Activated T-helper 9 cell treated with anti-CD3 and anti-CD28 coated beads, Interleukin-2, amount 50 U/mL, for 16 hours (primary cell): ENCODE results near the gene NUP98.

Source experiments
- DNase-seq: peaks from one replicate; pipeline ENCODE4 v3.0.0-alpha.2; 2020; ENCODE audit warnings: low read depth

The NUP98 gene

DNA sequence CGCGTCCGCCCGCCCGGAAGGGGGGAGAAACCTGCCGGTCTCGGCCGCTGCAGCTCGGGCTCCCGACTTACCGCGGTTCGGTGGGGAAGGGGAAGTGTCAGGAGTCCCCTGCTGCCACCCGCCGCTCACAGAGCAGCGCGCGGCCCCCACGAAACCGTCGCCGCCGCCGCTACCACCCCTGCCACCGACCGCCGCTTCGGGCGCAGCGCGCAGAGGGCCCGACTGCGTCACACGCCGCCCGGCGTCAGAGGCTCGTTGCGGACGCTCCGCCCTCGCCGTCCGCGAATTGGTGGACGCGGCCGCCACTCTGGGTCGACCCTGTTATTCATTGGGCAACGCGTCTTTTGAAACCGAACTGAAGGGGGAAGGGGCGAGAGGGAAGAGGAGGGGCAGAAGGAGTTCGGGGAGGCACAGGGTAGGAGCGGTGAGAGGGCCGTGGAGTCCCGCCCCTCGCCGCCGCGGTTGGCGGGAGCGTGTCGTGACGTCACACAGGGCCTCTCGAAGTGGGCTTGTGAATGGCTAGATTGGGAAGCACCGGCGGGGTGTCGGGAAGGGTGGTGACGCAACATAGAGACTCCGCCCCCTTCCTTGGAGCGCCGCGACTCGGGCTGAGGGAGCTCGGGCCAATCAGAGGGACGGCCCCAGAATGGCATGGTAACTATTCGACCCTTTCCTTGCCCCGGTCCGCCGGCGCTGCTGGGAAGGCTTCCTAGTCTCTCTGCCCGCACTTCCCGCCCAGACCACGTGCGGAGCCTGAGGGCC, at the start of gene NUP98:
Gene NUP98 (minus strand): TSS at position 226 of the 762 bp plus-strand sequence. CDS start 15,437 bp downstream, outside the sequence.
- DNase-seq = peak; percentile 100

DNA sequence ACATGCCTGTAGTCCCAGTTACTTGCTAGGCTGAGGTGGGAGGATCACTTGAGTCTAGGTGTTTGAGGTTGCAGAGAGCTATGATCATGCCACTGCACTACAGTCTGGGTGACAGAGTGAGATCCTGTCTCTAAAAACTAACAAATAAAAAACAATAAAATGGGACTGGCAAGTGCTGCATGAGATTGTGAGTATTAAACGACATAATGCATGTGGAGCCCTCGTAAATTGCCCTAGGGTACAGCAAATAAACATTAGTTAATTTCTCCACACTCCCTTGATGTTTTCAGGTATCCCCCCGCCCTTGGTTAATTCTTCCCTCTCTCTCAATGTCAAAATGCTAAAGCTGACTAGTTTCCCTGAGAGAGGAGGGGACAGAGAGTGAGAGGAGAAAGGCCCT, 48.3 kb upstream of the NUP98 start:
- no peak for DNase-seq

DNA sequence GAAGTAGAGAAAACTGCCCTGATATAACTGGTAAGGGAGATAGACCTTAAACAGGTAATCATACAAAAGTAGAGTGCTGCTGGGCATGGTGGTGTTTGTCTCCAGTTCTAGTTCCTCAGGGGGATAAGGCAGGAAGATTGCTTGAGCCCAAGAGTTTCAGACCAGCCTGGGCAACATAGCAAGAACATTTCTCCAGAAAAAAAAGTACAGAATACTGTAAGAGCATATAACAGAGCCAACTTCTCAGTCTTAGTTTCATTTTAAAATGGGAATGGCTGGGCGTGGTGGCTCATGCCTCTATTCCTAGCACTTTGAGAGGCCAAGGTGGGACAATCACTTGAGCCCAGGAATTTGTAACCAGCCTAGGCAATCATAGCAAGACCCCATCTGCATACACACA, 47.9 kb upstream of the NUP98 start:
- DNase-seq = no peak

DNA sequence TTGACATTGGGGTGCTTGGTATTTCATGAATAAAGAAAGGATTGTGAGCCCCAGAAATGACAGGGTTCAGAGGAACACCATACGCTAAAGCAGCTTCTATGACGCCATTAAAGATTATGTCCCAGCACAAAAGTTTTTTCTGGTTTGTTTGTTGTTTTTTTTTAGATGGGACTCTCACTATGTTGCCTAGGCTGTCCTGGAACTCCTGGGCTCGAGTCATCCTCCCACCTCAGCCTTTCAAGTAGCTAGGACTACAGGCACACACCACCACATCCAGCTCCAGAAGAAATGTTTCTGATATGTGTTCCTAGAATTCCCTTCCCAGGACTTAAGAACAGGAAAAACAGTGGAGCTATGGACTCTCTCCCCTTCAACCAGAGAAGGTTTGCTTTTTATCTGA, 46.0 kb upstream of the NUP98 start:
- DNase-seq = no peak

DNA sequence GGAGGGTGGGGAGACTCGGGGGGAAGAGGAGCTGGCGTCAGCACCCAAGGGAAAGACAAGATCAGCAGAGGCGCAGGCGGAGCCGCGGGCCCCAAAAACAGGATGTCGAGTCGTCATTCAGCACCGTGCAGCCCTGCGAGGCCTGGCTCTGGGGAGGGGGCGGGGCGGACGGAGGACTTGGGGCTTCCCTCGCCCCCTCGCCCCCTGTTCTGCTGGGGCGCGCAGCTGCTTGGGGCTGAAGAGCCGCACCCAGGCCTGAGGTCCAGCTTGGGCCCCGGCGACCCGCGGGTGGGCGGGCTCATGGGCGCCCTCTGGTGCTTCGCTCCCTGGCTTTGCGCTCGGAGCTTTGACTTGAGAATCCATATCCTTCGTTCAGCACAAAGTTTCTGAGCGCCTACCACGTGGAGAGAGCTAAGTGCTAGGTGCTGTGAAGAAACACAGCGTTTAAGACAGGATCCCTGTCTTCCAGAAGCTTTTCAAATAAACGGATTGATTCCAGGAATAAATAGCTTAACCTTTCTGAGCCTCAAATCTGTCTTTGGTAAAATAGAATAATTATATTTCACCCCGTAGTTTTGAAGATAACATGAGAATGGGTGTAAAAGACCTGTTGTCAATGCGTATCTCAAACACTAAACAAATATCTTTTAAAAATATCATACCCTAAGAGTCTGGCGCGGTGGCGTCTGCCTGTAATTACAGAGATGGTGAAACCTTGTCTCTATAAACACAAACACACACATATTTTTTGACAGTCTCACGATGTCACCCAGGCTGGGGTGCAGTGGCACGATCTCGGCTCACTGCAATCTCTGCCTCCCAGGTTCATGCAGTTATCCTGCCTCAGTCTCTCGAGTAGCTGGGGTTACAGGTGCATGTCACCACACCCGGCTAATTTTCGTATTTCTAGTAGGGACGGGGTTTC, 44.3 kb upstream of the NUP98 start:
- DNase-seq = peak; percentile 92

DNA sequence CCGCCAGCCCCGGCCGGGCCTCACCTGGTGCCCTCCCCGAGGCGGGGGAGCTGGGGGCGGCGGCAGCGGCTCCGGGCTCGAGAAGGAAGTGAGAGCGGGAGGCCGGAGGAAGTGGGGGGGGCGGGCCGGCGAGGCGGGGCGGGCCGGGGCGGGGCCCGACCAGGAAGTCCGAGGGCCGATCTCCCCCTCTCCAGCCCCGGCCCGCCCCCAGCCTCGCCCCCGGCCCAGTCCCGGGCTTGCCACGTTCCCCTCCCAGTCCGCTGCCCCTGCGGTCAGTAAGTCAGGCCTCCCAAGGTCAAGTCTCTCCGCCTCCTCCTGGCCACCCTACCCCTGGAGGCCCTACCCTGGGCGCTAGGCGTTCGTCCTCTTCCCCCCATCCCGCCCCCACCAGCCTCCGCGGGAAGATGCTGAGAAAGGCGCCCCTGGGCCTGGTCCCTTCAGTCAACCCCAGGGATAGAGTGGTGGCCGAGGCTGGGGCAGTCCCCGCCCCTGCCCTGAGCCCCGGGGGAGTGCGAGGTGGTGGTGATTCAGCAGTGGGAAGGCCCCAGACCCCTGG, 43.6 kb upstream of the NUP98 start, which contains the start of gene RHOG:
Gene RHOG (minus strand): TSS at position 90 of the 556 bp plus-strand sequence. CDS start 12,821 bp downstream, outside the sequence.
- peak; percentile 61 for DNase-seq

DNA sequence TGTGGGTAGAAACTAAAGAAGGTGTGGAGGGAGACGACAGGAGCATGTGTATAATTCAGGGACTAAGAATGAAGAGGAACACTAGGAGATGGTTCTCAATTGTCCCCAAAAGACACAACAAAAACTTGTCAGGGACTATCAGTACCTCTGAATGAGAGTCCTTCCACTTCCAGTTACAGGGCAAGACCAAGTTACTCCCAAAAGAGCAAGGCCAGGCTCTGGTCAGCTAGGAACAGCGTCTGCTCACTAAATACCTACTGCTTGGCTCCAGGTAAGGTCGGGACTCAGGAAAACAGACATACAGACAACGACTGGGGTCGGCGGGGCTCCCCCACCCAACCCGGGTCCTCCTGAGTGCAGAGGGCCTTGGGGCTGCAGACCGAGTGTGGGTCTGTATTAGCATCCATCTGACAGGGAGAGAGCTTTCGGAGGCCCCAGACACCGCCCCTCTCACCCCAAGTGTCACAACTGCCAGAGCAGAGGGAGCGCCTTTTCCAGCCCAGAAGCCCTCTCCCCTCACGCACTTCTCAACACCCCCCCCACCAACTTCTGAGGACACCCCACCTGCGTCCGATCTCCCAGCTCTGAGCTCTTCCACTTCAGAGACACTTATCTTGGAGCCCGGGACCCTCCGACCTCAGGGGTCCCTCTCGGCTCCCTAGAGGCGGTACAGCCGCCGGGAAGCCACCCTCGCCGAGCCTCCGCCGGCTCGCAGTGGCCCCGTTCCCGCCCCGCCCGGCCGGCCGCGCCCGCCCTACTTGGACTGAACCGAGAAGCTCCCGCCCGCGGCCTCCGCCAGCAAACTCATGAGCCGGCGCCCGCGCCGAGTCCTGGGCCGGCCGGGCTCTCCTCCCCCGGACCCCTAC, 42.9 kb upstream of the NUP98 start:
- DNase-seq = no peak

DNA sequence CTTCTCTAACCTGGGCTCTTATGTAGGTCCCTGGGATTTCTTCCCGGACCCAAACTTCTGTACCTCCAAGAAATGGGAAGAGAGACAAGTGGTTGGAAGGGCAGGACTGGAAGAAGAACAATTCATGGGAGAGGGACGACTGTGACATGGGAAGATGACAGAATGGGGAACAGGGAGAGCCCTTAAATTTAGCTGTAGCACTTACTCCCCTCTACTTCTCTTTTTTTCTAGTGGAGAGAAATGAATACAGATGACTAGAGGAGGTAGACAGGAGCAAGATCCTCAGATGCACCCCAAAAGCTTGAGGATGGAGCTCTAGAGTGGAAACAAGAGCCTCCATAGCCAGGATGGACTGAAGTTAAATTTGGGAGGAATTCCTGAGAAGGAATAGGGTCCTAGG, 41.1 kb upstream of the NUP98 start:
- no peak for DNase-seq

DNA sequence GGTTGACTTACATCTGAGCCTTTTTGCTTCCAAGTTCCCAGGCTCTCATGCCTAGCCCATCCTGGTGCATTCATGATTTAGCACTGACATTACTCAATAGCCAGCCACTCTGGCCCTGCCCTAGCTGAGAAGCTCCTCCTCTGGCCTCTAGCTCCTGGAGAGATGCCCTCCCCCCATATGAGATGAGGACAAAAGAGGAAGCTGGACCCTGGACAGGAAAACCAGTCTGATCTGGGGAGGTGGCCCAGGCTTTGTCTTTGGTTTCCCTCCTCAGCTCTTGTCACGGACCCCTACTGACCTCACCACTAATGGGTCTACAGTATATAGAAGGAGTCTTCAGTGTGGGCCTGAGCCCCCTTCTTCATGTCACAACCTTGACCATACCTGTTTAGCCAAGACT, 40.4 kb upstream of the NUP98 start:
- no peak for DNase-seq

DNA sequence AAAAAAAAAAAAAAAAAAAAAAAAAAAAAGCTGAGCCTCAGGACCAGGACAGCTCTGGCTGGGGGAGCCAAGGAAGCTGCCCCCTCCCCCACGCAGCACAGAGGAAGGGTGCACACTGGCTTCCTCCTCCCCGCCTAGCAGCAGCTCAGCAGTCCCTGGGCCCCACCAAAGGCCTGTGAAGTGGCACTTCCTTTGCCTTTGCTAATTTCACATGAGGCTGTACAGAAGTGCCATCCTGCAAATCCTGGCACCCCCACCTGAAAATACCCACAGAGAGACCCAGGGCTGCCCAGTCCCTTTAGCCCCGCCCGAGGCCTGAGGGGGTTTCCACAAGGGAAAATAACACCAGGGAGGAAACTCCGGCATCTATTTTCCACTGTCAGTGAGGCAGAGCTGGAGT, 39.5 kb upstream of the NUP98 start:
- DNase-seq = no peak

DNA sequence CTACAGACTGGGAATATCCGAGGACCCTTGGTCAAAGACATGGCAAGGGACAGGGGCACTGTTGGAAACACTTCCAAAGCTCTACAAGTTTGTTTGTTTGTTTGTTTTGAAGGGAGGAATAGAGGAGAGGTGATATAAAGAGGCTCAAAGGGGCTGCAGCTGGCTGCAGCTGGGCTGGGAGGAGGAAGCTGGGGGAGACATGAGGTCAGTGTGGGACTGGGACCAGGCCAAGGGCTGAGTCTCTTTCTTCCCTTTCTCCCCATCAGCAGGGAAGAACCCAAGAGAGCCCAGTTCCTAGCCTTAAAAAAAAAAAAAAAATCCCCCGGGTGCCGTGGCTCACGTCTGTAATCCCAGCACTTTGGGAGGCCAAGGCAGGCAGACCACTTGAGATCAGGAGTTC, 38.4 kb upstream of the NUP98 start:
- no peak for DNase-seq

DNA sequence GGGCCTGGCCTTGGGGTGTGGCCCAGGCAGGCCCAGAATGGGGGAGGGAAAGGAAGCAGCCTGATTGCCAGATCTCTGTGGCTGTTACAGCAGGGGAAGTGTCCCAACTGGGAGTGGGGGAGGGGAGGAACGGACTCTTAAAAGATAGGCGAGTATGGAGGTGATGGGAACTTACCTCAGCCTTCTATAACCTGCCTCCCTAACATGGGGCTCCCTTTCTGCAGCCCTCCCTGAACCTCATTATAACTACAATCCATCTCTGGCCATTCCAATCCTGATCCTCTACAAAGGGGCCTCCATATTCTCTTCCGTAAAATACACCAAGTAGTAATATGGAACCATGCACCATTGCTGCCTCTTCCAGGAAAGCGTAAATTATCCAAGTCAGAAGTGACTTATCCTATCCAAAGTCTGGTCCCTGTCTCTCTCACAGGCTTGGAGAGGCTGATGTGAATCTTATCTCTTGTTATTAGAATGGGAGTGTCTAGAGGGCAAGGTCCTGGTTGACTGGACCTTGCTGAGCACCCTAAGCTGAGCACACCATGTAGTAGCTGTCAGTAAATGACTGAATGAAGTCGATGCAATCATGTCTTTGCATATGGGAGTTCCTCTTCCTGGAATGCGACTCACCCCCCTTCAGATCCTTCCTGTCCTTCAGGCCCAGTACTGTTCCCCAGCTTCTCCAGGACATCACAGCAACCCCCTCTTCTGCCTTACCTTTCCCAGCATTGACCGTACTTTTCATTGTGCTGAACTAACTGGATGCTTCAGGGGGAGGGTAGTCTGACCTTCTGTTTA, 37.5 kb upstream of the NUP98 start:
- DNase-seq = no peak

DNA sequence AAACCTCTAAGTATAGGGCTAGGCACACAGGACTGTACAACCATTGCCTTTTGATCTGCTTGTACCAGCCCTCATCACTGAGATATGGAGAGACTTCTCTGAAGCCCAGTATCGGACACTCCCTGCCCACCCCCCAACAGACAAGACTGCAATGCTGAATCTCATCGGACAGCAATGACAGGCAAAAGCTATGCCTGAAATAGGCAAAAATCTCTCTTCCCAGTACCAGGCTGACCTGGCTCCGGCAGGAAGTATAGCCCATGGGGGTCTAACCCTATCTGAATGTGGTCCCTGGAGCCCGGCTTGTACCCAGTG, 37.0 kb upstream of the NUP98 start:
- DNase-seq = no peak

DNA sequence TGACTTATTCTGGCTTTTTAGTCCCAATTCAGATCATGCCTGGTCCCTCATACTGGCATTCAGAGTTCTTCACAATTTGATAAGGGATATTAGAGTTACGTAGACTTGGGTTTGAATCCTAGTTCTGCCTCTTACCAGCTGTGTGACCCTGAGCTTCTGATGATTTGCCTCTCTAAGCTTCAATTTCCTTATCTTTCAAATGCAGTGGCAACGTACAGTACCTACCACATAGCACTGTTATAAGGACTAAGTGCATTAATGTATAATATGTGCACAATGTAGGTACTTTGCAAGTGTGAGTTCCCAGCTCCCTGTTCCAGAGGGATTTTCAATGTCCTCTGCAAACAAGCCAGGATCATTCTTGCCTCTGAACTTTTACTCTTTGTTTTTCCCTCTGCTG, 36.1 kb upstream of the NUP98 start:
- DNase-seq = no peak

DNA sequence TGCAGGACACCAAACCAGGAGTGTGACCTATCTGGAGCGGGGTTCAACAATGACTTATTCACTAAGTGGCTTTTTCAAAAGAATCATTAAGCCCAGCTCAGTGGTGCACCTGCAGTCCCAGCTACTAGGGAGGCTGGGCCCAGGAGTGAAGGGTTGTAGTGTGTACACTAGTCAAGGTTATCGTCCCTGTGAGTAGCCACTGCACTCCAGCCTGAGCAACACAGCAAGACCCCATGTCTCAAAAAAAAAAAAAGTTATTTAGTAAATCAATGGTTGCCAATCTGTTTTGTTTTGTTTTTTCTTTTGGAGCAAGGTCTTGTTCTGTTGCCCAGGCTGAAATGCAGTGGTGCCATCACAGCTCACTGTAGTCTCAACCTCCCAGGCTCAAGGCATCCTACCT, 35.5 kb upstream of the NUP98 start:
- DNase-seq = no peak

DNA sequence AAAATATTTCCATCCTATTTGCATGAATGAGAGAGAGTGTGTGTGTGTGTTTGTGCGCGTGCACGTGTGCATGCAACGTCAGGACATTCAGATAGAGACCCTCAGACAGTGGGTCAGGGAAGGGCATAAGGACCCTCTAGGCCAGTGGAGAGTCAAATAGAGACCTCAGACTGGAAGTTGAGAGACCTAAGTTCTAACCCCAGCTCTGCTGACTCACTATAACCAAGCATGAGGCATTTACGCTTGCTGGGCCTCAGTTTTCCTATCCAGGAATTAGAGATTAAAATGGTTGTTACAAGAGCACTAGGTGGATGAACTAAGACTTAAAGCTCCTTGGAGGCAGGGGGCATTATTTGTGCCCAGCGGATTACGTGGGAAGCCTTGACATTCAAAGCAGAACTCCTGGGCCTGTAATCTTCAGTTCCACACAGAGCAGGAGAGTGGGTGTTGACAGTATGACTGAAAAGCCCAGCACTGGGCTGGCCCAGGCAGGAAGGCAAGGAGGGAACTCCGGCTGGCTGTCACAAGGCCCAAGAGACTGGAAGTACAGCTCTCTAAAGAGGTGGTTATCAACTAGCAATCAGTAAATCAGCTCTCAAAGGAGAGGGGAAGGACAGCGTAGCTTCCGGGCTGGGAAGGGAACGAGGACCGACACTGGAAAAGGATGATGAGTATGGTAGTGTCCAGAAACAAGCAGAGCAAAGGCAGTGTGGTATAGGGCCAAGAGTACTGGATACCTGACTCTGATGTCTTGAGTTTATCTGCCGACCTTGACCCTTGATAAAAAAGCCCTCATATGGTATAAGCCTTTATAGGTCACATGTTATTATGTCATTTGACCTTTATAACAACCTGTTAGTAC, 34.3 kb upstream of the NUP98 start:
- no peak for DNase-seq

DNA sequence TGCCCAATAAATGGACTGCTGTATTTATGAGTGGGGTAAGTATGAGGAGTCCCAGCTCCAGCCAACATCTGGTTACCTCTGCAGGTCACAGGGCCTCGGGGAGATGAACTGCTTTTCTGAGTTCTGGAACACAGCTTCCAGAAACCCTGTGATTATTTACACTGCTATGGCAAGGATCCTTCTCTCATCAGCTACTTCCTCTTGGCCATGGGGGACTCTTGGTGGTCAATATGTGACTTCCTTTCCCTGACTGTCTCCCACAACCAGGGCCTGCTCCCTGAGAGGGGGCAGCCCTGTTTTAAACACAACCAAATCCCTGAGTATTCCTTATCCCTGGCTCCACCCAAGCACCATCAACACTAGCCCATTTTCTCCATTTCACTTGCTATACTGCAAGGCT, 33.4 kb upstream of the NUP98 start:
- no peak for DNase-seq

DNA sequence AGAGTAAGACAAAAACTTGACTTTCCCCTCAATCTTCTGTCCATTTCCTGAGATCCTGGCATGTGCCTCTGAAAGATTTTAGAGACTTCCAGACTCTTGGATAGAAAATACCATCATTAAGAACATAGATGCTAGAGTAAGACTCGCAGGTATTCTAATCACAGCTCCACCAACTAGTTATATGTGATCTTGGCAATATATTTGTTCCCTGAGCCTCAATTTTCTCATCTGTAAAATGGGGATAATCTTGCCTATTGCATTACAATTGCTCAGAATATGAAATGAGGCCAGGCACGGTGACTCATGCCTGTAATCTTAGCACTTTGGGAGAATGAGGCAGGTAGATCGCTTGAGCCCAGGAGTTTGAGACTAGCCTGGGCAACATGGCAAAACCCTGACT, 32.7 kb upstream of the NUP98 start:
- no peak for DNase-seq

DNA sequence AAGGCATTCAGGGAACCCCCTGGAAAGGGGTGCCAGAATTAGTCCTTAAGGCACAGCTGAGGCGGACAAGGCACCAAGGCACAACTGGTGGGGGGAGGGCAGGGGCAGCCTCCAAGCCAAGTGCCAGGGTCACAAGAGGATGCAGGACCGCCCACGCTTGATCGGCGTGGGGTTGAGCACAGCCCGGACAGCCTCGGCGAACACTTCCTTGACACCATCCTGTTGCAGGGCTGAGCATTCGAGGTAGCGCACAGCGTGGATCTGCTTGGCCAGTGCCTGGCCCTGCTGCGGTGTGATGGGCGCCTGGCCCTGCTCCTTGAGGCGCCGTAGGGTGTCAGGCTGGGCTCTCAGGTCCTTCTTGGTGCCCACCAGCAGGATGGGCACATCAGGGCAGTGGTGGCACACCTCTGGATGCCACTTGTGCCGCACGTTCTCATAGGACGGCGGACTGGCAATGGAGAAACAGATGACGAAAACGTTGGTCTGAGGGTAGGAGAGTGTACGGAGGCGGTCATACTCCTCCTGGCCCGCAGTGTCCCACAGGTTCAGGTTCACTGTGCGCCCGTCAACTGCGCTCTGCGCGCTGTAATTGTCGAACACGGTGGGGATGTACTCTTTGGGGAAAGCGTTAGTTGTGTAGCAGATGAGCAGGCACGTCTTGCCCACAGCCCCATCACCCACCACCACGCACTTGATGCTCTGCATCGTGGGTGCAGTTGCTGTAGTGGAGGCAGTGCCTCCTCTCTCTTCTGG, 30.3 kb upstream of the NUP98 start:
- DNase-seq = no peak
